IPS DF 4.7 (cell line): Measurements from ENCODE around the gene VRK1.
"Not testable (repeated sequence)": the region's sequence is repeated elsewhere in the genome, so short reads cannot be mapped to it uniquely, and the experiment has no call there.

ENCODE experiments used
- DNase-seq: peaks from one replicate; pipeline ENCODE4 v3.0.0-alpha.2; 2013; ENCODE audit warnings: low spot score; ENCODE audit errors: extremely low read depth

Gene VRK1

DNA sequence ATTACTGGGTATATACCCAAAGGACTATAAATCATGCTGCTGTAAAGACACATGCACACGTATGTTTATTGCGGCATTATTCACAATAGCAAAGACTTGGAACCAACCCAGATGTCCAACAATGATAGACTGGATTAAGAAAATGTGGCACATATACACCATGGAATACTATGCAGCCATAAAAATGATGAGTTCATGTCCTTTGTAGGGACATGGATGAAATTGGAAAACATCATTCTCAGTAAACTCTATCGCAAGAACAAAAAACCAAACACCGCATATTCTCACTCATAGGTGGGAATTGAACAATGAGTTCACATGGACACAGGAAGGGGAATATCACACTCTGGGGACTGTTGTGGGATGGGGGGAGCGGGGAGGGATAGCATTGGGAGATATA is 86.8 kb downstream of the VRK1 start:
- DNase-seq = not testable (repeated sequence)

DNA sequence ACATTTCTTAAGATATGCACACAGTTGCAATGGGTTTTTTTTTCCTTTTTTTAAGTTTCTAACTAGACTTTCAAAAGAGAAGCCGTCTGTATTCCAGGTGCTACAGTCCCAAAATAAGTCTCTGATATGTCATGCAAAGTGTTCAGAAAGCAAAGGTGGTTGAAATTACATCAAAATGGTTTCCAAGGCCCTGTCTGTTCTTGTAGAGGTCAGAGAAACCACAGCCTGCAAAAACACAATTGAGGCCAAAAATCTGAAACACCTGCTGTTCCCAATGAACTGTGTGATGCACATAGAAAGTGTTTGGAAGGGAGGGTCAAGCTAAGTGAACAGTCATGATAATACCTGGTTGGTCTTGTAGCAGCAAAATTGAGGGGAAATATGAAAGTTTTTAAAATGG is 91.0 kb downstream of the VRK1 start:
- DNase-seq = no peak

DNA sequence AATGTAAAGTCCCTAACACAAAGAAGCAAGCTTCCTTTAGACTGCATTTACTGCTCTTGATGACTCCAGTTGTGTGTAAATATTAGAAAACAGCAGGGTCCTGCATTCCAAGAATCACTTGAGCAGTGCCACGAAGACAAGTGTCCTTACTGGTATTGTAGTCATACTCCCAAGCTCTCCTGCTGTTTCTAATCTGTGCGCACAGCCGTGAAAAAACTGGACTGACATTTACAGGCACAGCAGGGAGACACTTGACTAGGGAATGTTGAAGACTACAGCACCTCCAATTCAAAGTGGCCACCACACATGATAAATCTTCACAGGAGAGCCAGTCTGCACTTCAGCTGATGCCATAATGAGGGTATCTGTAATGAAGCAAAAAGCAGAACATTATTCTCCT is 91.4 kb downstream of the VRK1 start:
- DNase-seq = no peak

DNA sequence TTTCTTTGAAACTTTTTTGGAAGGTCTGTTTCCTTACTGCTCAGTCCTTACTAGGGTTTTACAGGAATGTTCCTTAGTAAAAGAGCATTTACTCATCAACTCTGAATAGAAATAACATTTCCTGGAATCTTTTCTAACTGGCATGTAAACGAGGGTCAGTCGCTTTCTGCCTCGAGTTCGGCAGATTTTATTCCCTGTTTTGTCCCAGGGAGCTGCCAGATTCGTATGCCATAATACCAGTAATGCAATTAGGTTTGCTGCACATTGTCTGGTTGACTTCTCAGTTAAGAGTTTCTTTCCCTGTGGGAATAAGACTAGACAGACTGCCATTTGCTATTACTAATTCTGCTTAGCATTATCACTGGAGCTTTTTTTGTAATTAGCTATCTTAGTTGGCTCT is 91.9 kb downstream of the VRK1 start:
- DNase-seq = no peak

DNA sequence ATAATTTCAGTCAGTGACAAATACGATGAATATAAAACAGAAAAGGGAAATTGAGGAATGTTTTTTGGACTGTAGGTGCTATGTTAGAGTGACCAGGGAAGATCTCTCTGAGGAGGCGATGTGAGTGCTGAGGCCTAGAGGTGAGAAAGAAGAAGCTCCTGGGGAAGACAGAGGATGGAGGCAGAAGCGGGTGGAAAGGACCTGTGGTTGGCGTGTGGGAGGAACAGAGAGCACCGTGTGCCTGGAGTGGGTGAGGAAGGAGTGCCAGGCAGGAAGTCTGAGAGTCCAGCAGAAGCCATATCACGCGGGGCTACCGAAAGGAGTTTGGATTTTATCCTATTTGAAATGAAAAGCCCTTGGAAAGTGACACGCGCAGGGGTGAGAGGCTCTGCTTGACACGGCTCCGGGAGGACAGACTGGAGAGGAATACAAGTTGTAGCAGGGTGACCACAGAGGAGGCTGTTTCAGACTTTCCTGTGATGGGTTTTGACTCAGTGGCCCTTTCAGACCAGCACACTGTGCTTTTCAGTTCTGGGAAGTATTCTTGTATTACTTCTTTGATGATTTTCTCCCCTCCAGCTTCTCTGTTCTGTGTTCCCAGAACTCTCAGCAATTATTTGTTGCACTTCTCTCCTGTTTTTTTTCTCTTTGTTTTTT is 96.9 kb downstream of the VRK1 start:
- DNase-seq = no peak

DNA sequence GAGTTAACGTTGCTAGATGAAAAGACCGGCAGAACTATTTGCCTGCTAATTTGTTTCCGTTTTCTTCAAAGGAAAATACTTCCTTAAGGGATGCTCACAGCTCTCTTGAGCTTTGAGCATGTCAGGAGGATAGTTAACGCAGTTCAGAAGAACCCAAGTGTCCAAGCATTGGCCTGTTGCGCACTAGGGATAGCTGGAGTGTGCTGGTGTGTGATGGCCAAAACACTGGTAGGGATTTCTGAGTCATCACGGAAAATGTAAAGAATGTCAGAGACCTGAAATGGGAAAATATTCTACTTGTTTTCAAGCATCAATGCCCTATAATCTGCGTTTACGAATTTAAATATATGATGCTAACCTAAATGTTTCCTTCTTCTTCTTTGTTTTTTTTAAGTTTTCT is 97.8 kb downstream of the VRK1 start:
- no peak for DNase-seq

DNA sequence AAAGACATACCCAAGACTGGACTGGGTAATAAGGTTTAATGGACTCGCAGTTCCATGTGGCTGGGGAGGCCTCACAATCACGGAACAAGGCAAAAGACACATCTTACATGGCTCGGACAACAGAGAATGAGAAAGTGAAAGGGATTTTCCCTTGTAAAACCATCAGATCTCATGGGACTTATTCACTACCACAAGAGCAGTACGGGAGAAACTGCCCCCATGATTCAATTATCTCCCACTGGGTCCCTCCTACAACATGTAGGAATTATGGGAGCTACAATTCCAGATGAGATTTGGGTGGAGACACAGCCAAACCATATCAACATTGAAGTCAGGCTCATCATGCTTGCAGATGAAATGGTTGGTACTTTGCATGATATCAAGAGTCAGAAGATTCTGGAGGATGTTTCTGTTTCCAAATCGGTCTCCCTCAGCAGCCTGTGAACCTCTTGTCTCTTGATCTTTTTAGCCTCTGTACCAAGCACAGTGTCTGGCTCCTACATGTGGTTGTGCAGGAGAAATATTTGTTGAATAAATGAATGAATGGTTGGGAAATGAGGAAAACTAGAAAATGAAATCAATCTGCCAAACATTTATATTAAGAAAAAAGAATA is 98.6 kb downstream of the VRK1 start:
- no peak for DNase-seq

DNA sequence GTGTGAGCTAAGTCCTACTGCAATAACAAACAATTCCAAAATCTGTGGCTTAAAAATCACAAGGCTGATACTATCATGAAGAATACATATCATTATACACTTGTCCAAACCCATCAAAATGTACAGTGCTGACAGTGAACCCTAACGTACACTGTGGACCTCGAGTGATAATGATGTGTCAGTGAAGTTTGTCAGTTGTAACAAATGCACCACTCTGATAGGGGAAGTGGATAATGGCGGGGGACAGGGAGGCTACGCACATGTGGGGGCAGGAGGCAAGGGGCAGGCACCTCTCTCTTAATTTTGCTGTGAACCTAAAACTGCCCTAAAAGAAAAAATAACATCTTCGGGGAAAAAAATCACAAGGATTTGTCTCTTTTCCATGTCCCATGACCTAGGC is 100.0 kb downstream of the VRK1 start:
- DNase-seq = no peak

DNA sequence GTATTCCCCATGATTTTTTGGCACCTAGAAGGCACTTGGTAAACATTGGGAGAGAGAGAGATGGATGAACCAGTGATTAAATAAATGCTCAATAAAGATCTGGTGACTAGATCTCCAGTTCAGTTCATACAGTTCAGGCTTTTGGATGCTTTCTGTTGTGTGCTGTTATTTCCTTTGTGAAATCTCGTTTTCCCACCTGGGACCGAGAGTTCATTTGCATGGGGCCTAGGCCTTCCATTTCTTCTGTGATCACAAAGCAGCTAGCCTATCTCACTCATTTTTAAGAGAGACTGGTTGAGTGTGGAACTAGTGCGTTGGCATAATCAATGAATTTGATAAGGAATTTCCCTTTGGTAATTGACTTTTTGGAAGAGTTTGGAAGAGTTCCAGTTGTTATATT is 104.0 kb downstream of the VRK1 start:
- no peak for DNase-seq

DNA sequence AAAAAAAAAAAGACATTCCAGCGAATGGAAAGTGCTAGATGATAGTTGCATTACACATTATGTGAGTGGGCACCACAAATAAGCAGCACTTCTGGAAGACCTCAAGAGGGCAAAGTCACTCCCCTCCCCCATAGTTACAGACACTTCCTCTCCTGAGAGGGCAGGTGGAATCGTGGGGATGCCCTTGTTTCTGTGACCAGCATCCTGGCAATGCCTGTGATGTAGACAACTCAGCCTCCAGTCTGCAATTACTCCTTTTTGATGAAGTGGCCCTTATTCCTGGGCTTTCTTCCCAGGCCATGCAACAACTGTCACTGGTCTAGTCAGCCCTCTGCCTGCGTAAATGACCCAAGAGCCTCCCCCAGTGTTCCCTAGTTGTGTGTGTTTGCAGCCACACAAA is 104.8 kb downstream of the VRK1 start:
- no peak for DNase-seq

DNA sequence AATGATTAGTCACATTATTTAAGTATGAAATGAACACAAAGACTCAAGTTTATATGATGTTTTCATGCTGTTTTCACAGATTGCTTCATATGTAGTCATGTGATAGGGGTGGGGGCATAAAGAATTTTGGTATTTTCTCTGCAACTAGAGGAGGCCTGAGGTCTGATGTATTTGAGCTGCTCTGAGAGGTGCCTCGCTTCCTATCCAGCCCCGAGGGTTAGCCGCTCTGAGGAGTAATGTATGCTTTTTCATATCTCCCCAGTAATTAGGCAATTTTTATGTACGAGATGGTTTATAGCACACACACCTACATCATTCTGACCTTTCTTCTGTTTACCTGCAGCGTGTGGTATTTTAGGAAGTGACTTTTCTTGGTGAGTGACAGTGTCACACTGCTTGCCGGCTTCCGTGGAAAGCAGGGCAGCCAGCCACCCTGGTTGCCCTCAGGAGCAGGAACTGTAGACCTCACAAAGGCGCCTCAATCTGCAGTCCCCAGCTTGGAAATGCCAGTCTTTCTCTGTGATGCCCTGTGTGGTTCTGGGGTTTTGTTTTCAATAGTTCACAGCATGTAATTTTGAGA is 106.4 kb downstream of the VRK1 start:
- no peak for DNase-seq

DNA sequence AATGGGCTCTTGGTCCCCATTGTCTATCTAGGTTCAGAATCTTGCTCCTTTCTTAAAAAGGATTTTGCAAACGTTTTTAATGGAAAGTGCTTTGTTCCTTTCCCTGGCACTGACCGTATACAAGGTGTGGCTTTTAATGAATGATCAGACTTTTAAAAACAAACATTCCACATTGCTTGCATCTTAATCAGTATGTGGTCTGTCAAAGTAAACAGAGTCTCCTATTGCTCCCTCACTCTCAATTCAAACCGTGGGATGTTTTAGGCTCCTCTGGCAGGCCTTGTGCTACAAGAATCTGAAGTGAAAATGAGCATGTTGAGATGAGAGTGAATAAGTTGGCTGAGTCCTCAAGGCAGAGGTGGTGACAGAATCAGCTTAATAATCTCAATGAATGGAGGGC is 107.0 kb downstream of the VRK1 start:
- DNase-seq = no peak

DNA sequence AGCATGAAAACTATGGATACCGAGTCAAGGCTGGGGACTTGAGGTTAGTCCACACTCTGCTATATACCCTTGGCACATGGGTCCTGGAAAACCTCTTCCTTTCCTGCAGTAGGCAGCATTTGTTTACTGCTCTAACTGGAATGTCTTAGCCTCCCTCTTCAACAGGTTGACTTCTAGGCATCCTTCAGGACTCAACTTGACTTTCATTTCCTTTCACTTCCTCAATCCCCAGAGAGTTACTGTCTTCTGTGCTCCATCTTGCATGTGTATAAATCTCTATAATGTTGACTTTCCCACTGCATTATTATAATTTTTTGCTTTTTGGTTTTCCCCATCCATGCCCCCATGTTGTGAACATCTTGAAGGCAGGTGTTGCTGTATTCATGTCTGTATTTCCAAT is 107.9 kb downstream of the VRK1 start:
- DNase-seq = no peak

DNA sequence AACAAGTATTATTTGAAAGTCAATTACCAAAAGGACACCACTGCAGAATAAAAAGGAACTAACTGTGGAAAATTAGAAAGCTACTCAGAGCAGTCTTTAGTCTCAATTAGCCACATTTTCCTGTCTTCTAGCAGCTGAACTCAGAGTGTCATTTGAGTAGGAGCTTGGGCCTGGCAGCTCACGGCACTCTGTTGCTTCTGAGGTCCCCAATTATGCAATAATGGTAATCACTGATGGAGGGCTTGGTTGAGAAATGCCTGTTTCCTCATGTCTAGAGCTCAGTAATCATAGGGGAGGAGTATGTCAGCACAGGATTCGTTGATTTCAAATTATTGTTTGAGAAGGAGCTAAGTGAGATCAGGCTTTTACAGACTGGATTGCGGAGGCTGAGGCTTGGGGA is 108.6 kb downstream of the VRK1 start:
- no peak for DNase-seq

DNA sequence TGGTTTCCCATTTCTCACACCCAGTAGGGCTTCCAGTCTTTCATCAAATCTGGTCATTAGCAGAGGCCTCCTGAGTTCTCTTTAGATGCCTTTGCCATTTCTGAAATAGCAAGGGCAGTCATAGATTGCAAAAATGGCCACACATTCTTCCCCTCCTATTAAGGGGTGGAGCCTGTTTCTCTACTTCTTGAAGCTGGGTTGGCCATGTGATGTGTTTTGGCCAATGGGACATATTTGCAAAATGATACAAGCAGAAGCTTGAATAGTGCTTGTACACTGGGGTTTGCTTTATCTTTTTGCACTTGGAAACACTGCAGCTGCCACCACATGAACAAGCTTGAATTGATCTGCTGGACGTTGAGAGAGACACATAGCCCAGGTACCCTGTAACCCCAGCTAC is 109.3 kb downstream of the VRK1 start:
- no peak for DNase-seq

DNA sequence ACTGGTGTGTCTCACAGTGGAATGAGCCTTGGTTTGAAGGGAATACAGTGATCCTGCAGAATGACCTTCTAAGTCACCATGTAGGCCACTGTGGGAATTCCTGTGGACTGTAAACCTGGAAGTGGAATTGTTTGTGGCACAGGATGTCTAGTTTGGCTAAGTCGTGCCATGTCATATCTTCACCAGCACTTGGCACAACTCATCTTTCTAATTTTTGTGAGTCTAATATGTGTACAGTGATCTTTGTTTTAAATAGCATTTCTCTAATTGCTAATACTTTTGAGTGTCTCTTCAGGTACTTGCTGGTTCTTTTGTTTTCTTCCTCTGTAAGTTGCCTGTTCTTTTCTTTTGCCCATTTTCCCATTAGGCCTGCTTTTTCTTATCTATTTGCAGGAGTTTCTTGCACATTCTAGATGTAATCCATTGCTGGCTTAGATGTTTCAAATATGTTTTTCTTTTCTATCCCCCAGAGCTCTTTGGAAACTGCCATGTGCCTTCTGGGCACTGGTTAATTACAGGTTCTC is 112.7 kb downstream of the VRK1 start:
- no peak for DNase-seq

DNA sequence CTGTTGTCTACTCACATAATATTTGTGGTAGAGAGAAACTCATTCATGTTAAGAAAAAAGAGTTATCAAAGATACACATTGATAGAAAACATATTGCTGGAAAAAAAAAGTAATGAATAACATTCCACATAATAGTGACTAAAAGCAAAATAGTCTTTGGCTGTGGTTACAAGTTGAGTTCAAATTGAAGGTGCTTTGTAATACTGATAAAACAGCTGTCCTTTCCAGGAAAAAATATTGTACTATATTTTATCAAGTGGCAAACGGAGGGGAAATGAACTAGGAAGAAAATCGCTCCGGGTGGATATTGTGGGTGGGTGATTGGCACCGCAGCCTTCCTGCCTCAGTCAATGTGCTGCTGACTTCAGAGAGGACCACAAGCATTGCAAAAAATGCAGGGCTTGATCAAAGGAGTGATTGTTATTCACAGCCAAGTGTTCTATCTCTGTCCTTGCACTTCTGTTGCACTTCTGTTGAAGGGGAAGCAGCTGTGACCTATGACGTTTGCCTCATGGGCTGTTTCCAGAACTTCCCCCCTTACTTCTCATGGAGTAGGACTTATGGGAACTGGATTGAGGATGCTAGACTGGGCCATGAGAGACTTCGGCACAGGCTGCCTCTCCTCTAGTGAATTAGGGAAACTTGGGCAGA is 114.4 kb downstream of the VRK1 start:
- DNase-seq = no peak

DNA sequence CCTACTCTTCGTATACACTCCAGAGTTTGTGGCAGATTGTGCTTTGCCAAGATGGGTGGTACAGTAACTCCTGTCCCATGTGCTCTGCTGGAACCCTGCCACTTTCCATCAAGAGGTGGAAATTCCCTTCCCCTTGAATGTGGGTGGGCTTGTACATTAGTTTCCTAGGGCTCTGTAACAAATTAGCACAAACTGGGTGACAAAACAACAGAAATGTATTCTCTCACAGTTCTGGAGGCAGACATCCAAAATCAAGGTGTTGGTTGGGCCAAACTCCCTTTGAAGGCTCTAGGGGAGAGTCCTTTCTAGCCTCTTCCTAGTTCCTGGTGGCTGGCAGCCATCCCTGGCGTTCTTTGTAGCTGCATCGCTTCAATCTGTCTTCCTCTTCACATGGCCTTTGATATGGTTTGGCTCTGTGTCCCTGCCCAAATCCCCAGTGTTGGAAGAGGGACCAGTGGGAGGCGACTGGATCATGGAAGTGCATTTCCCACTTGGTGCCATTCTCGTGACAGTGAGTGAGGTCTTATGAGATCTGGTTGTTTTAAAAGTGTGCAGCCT is 117.5 kb downstream of the VRK1 start:
- DNase-seq = no peak

DNA sequence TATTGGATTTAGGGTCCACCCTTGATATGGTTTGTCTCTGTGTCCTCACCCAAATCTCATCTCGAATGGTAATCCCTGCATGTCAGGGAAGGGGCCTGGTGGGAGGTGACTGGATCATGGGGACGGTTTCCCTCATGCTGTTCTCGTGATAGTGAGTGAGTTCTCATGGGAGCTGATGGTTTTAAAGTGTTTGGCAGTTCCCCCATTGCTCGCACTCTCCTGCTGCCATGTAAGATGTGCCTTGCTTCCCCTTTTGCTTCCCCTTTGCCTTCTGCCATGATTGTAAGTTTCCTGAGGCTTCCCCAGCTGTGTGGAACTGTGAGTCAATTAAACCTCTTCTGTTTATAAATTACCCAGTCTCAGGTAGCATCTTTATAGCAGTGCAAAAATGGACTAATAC is 118.3 kb downstream of the VRK1 start:
- no peak for DNase-seq

DNA sequence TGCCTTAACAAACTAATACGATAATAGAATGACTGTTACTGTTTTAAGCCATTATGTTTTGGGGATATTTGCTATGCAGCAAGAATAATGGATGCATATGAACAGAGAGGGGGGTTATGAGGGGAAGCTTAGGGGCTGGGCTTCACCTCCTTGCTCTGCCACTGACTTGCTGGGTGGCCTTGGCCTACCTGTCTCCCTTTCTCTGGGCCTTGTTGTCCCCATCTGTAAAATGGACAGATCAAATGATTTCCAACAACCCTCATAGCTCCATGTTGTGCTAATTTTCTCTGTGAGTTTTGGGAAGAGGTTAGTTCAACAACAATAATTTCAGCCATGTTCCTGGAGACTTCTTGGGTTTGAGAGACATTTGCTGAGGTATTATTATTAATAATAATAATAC is 119.6 kb downstream of the VRK1 start:
- no peak for DNase-seq

DNA sequence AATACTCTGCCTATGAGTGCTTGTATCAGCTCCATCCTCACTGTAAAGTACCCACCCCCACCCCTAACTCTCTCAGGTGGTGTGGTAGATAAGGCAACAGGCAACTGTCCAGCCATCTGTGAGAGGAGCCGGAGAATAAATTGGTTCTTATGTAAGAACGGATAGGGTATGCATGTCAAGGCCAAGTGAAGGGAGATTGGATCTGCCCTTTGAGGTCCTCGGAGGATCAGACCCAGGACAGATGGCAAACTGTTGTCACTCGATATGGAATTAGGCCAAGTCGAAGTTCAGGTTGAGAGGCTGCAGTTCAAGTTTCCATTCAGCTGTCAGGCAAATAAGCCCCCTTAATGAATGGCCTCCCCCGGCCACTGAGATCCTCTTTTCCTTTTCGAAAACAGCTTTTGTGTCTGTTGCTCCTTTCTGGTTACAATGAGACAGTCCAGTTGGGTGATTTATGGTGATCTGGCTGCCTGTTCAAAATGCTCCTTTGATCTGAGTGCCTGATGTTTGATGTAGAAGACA is 120.3 kb downstream of the VRK1 start:
- no peak for DNase-seq

DNA sequence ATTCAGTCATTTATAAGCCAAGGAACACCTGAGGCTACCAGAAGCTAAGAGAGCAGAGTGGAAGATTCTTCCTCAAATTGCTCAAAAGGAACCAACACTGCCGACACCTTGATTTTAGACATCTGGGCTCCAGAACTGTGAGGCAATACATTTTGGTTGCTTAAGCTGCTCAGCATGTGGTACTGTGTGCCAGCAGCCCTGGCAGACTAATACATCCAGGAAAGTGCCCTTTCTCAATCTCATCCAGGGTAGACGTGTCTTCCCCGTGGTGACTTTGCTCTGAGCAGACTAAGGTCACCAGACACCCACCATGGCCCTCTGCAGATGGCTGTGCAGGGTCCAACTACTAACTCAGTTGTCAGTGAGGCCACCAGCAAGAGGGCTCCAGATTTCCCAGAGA is 122.8 kb downstream of the VRK1 start:
- no peak for DNase-seq
